Measurements from ENCODE around the gene CARNS1.
"Not testable (repeated sequence)": the region's sequence is repeated elsewhere in the genome, so short reads cannot be mapped to it uniquely, and the experiment has no call there.

Gene CARNS1

DNA sequence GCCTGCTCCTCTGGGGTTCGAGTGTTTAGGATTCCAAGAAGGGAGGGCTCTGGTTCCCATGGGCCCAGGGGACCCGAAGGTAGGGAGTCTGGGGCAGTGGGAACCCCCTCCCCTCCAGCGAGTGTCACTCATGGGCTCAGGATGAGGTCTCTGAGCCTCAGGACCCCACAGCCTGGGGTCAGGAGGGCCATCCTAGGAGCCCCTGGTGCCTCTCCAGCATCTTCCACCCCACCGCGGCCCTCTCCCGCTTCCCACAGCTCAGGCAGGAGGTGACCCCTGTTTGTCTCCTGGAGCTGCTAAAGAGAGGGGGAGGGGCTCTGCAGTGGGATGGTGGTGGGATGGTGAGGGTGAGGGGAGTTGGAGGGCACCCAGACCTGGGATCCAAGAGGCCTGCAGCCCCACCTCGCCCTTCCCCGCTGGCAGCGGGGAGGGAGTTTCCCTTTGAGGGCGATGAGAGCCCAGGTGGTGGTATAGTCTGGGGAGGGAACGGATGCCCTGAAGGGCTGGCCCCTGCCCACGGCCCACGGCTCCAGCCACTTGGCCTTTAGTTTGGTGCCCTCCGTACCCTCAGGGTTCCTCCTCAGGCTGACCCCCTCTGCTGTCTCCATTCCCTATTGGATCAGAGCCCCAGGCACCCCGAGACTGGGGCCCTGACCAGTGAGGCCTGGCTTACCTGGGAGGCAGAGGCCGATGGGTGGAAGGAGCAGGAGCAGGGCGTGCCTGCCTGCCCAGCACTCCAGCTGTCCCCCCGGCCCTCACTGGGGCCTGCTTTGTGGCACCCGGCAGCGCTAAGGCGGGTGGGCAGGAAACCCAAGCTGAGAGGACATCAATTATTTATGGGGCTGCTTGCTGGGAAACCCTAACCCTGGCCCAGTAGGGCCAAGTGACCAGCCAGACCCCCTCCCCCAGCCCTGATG, 38.6 kb downstream of the CARNS1 start:
- intact Hi-C loops (cut with DNase I): no loop called here
- no peak for DNase-seq

GRCh38 chr11:67455054-67455453, 39.6 kb downstream of the CARNS1 start, which contains the start of gene CABP4:
TSS of gene CABP4 (plus strand) at chr11:67455354. CDS start at chr11:67455424, 70 bp downstream.
- intact Hi-C loops (cut with DNase I): no loop called here
- no peak for DNase-seq

GRCh38 chr11:67456068-67456705, 40.7 kb downstream of the CARNS1 start:
- intact Hi-C loops (cut with DNase I): no loop called here
- DNase-seq: no peak

DNA sequence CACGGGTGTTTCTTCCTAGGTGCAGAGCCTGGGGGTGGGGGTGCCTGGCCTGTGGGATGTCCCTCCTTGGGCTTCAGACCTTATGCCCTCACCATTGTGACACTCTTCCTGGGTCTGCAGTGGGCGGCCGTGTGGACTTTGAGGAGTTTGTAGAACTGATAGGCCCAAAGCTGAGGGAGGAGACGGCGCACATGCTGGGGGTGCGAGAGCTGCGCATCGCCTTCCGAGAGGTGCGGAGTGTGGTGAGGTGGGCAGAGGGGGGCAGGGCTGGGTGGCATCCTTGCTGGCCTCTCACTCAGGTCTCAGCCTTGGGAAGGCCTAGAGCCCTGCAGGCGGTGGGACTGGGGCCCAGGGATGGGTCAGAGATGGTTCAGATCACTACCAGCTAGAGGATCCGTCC, 42.0 kb downstream of the CARNS1 start:
- DNase-seq: no peak
- intact Hi-C loops (cut with DNase I): no loop called here

DNA sequence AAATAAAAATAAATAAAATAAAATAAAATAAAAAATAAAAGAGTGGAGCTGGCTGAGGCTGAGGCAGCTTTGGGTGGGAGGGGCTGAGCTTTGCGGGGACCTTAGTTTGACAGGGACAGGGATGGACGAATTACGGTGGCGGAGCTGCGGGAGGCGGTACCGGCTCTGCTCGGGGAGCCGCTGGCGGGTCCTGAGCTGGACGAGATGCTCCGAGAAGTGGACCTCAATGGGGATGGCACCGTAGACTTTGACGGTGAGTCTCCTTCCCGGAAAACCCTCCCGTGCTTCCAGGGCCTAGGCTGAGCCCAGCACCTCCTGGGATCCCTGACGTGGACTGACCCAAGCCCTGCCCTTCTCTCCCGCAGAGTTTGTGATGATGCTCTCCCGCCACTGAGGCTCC, 42.8 kb downstream of the CARNS1 start:
- DNase-seq: peak in 1 of 10 donors; percentile 65
- intact Hi-C loops (cut with DNase I): no loop called here

GRCh38 chr11:67463186-67463585, 47.7 kb downstream of the CARNS1 start:
- intact Hi-C loops (cut with DNase I): no loop called here
- DNase-seq: no peak

DNA sequence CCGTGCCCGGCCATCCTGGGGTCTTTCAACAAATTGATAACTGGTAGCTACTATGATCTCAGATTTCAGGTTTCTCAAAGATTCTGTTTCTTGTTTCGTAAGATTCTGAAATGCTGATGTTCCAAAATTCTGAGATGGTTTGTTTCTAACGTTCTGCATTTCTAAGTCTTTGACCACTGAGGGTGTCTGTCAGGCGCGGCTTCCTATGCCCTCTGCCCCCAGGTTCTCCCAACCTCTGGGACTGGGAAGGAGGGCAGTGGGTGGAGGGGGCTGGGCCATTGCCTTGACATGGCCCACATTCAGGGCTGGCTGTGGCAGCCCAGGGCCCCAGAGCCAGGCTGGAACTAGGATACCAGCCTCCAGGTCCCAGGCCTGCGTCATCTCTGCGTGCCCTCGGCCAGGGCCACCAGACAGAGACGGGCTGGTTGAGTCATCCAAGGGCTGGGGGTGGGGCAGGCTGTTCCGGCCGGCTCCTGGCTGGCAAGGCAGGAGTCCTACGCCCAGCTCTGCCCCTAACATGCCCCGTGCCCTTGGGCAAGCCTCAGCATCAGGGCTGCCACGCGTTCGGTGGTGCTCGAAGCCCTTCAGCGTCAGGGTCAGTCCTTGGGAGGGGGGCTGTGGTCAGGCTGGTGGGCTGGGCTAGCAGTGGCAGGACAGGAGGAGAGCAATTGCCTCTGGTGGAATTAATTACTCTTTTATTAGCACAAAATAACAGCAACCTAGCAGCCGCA, 48.4 kb downstream of the CARNS1 start:
- DNase-seq: peak in 3 of 10 donors; percentile 52 to 92 (median 73)
- intact Hi-C loops (cut with DNase I): no loop called here

DNA sequence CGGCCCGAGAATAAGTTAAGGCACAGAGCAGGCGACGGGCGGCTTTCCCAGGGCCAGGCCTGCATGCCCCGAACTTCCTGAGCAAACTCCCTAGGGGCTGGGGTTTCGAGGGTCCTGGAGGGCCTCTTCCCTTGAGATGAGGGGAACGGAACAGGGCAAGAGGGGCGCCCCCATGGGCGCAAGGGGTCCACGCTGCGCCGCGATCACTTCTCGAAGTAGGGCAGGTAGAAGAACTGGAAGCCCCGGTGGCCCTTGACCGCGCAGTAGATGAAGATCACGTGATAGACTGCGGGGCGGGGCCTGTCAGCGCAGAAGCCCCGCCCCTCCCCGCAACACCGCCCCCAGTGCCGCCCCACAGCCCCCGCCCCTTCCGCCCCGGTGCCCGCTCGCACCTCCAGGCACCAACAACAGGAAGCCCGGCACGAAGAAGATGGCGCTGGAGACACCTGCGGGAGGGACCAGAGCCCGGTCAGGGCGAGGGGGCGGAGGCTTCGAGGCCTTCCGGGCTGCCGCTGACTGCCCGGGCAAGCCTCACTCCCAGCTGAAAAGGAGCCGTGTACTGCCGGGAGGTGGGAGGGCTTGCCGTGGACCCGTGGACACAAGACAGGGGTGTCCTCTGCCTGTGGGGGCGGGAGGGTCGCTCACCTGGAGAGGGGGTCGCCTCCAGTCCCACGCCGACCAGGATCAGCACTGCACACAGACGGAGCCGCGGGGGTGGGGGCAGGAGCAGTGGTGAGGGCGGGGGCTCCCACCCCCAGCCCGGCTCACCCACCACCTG, 49.1 kb downstream of the CARNS1 start:
- peak; percentile 46 to 96 (median 73) for DNase-seq
- intact Hi-C loops (cut with DNase I): no loop called here

DNA sequence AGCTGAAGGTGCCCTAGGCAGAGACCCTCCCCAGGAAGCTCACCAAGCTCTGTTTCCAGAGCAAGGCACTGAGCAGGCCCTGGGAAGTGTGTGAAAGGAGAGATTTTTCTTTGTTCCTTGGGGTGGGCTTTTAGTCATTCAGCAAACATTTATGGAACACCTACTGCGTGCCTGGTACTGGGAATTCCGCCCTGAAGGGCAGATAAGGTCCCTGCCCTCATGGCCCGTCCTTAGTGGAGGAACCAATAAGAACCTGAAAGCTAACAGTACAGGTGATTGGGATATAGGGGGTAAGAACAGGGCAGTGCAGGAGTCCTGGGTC, 49.7 kb downstream of the CARNS1 start:
- DNase-seq: no peak
- intact Hi-C loops (cut with DNase I): no loop called here

DNA sequence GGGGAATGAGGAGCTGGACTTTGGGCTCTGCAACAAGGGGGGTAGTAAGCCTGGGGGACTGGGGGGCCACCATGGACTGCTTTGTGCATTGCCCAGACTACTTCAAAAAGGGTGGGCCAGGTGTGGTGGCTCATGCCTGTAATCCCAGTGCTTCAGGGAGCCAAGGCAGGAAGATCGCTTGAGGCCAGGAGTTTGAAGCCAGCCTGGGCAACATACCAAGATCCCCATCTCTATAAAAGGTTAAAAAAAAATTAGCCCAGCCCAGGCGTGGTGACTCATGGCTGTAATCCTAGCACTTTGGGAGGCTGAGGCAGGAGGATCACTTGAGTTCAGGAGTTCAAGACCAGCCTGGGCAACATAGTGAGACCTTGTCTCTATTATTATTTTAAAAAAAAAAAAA, 50.1 kb downstream of the CARNS1 start:
- DNase-seq; intact Hi-C loops (cut with DNase I): not testable (repeated sequence)

GRCh38 chr11:67466367-67466766, 50.9 kb downstream of the CARNS1 start:
- DNase-seq: no peak
- intact Hi-C loops (cut with DNase I): no loop called here

- intact Hi-C loops (cut with DNase I): no loop called here
These were observed 51.7 kb downstream of the CARNS1 start for GRCh38 chr11:67466962-67467771.

GRCh38 chr11:67468056-67468455, 52.6 kb downstream of the CARNS1 start:
- peak in 8 of 10 donors; percentile 41 to 91 (median 62) for DNase-seq
- intact Hi-C loops (cut with DNase I): loop anchor here (1.0 to 2.0 kb wide), 2 partner anchors 15 to 37 kb away; partner anchors contain the start of genes AIP and PITPNM1

More at GRCh38 chr11:67466962-67467771, 51.7 kb downstream of the CARNS1 start:
- no peak for DNase-seq

DNA sequence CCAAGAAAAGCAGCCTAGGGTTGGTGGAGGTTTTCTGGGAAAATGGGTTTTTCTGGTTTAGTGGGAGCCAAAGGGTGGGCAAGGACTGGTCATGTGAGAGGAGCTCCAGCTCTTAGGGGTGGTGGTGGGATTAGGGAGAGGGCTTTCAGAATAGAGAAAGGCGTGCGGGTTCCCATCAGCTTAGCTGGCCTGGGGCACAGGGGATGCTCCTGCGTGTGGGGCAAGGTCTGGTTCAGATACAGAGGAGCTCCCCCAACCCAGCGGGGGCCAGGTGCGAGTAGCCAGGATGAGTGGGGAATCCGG, 52.9 kb downstream of the CARNS1 start:
- intact Hi-C loops (cut with DNase I): loop anchor here (1.0 to 2.0 kb wide), 2 partner anchors 14 to 37 kb away; partner anchors contain the start of genes AIP and PITPNM1
- DNase-seq: no peak

GRCh38 chr11:67468759-67469507, 53.5 kb downstream of the CARNS1 start, which contains the start of gene TMEM134:
TSS of gene TMEM134 (minus strand) at chr11:67469251. CDS start at chr11:67469192, 59 bp downstream.
- intact Hi-C loops (cut with DNase I): loop anchor here (1.0 to 2.0 kb wide), 3 partner anchors 14 to 68 kb away; partner anchors contain the start of genes AIP, PITPNM1 and PPP1CA

GRCh38 chr11:67469508-67469811, 54.0 kb downstream of the CARNS1 start:
- DNase-seq: no peak
- intact Hi-C loops (cut with DNase I): loop anchor here (1.0 to 2.0 kb wide), 2 partner anchors 13 to 68 kb away; partner anchors contain the start of genes AIP and PPP1CA

More at GRCh38 chr11:67468759-67469507, 53.5 kb downstream of the CARNS1 start, which contains the start of gene TMEM134:
- DNase-seq: peak; percentile 89 to 99 (median 94)

GRCh38 chr11:67470337-67471002, 55.0 kb downstream of the CARNS1 start:
- intact Hi-C loops (cut with DNase I): loop anchor here (5.0 kb wide), 1 partner anchor 38 kb away; no protein-coding TSS in a partner anchor
- no peak for DNase-seq

- DNase-seq: no peak
- intact Hi-C loops (cut with DNase I): loop anchor here (5.0 kb wide), 1 partner anchor 41 kb away; no protein-coding TSS in a partner anchor
These were observed 57.4 kb downstream of the CARNS1 start for GRCh38 chr11:67472882-67473281.

Measured in posterior cingulate gyrus (tissue), 11 donors.